HFF-Myc (cell line): Measurements from ENCODE around the gene LRMDA.

Experiments
- DNase-seq: peaks from one replicate; pipeline ENCODE4 v3.0.0-alpha.2; 2011; ENCODE audit warnings: low read depth; ENCODE audit errors: extremely low read depth
- H3K4me3 ChIP-seq: replicated peaks from 2 replicates; pipeline ENCODE4 v1.5.1; 2011; ENCODE audit warnings: low read depth, mild to moderate bottlenecking, control low read depth, low read length
- TF ChIP-seq, protein P1 (sequence below): IDR thresholded peaks from 2 replicates; pipeline ENCODE4 v1.5.1; 2012; ENCODE audit warnings: mild to moderate bottlenecking, low read depth, low read length, control low read depth; ENCODE audit errors: missing control alignments

Gene LRMDA

DNA sequence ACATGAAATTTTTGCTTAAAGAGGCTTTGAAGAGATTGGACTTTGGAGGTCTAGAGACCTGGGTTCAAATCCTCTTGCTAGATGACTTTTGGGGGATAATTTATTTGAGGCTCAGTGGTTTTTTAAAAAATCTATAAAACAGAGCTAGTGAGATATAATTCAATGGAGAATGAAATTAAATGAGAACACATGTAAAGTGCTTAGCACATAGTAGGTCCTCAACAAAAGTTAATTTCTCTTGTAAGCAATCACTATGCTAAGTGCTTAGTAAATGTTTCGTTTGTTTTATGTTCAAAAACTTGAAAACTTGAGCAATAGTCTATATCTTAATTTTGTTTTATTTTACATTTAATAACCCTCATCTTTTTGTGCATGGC lies 64.8 kb downstream of the LRMDA start:
- TF ChIP-seq, protein P1, sequence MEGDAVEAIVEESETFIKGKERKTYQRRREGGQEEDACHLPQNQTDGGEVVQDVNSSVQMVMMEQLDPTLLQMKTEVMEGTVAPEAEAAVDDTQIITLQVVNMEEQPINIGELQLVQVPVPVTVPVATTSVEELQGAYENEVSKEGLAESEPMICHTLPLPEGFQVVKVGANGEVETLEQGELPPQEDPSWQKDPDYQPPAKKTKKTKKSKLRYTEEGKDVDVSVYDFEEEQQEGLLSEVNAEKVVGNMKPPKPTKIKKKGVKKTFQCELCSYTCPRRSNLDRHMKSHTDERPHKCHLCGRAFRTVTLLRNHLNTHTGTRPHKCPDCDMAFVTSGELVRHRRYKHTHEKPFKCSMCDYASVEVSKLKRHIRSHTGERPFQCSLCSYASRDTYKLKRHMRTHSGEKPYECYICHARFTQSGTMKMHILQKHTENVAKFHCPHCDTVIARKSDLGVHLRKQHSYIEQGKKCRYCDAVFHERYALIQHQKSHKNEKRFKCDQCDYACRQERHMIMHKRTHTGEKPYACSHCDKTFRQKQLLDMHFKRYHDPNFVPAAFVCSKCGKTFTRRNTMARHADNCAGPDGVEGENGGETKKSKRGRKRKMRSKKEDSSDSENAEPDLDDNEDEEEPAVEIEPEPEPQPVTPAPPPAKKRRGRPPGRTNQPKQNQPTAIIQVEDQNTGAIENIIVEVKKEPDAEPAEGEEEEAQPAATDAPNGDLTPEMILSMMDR, result no peak
- no peak overlapping the region for H3K4me3 ChIP-seq
- no peak for DNase-seq

DNA sequence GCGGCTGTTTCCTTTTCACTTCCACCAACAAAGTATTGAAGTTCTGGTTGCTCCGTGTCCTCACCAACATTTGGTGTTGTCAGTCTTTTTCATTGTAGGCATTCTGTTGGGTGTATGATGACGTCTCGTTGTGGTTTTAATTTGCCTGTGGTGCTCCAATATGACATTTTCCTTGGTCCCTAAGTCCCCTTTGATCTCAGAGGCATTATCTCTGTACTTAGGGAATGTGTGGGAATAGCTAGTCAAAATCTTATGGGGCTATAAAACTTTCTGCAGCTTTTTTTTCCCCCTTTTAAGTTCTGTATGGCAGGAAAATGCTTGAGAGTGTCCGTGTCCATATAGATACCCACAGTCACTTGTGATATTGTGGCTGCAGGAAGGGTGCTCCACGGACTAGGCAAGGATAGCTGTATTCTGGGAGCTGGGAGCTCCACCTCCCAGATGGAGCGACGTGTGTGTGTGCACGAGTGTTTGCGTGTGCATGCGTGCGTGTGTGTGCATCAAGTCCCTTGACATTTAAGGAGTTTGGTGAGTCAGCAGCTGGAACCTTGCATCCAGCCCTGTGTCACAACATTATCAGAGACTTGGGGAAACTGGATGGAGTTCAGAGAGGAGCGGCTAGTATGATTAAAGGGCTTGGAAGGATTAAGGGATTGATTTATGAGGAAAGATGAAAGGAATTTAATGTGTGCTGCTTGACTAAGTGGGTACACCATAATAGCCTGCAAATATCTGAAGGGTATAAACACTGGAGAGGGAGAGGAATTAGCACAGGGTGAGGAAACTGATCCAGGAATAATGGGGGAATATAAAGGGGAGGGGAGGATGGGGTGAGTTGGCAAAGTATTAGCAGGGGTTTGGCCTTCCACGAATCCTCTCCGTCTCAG lies 66.8 kb downstream of the LRMDA start:
- no peak overlapping the region for H3K4me3 ChIP-seq
- DNase-seq, result peak; percentile 9
- TF ChIP-seq, protein P1, result no peak

- TF ChIP-seq, protein P1, result no peak
- no peak for DNase-seq
- H3K4me3 ChIP-seq, result no peak overlapping the region
Observed at GRCh38 chr10:75498884-75499350, 67.5 kb downstream of the LRMDA start.

GRCh38 chr10:75499556-75500160 lies 68.2 kb downstream of the LRMDA start:
- TF ChIP-seq, protein P1, result no peak
- no peak for DNase-seq
- H3K4me3 ChIP-seq, result no peak overlapping the region

GRCh38 chr10:75502389-75502788 lies 71.0 kb downstream of the LRMDA start:
- DNase-seq, result no peak
- TF ChIP-seq, protein P1, result no peak
- H3K4me3 ChIP-seq, result no peak overlapping the region

DNA sequence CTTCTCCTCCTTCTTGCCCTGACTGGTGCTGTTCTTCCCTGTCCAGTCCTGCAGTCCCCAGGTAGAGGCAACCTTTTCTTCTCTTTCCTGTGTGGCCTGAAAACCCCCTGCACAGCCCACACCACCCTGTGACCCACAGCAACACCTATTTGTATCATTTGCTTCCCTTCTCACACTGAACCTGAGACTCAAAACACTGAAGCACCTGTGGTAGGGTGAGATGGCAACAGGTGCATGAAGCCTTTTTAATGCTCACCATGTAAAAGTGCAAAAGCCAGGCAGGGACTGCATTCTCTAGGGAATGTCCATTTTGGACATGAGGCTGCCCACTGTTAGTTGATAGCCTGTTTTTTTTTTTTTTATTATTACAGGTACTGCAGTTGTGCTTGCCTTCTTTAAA lies 71.4 kb downstream of the LRMDA start:
- no peak overlapping the region for H3K4me3 ChIP-seq
- TF ChIP-seq, protein P1, result no peak
- no peak for DNase-seq
